Stimulated activated CD4-positive, alpha-beta T cell treated with anti-CD3 and anti-CD28 coated beads, TNF-alpha, amount 100 ng/mL, for 1 hour (primary cell): ENCODE measurements around the gene AKR1E2.

Source experiments
- DNase-seq, 3 donors: peaks; one replicate each; pipeline ENCODE4 v3.0.0-alpha.2; 2020; ENCODE audit warnings: low read depth in 3 of 3, low spot score in 1 of 3

The AKR1E2 gene

DNA sequence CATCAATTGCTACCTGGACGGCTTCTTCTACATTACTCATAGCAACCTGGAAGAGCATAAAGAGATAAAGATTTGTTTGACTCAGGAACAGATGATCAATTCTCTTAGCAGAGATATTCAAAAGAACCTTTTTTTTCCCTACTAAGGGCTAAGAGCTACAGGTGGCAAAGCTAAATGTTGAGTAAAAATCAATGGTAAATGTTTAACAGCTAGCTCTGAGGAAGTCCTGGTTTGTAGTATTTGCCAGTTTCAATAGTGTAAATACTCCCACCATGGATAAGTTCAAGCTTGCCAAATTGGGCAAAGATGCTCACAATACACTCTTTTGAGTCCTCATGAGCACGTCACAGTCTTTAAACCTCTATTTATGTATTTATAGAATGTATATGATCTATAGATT lies 64.0 kb downstream of the AKR1E2 start:
- DNase-seq, result no peak

DNA sequence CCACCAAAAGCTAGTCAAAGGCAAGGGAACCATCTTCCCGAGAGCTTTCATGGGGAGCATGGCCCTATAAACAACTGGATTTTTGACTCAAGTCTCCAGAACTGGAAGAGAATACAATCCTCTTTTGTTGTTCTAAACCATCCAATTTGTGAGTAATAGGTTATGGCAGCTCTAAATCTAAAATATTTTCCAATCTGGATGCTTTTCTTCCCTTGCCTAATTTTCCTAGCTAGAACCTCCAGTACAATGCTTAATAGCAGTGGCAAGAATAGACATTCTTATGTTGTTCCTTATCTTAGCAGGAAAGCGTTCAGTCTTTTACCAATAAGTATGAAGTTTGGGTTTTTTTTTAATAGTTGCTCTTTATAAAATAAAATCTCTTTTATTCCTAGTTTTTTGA lies 66.7 kb downstream of the AKR1E2 start:
- no peak for DNase-seq

DNA sequence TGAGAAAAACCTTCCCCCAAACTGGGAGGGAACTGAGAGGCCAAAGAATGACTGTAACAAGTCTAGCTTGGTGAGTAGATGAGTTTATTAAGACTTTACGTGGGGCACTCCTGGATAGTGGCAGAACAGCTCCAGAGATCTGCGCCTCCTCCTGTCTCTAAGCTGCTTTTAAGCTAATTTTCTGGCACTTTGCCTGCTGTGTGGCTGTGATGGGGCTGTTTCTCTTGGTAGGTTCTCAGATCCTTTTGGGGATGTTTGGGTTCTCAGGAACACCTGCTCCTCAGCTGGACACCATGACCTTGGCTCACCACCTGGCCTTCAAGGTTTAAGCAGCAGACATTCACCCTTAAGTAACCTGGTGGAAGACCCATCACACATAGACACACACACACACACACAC lies 68.3 kb downstream of the AKR1E2 start:
- no peak for DNase-seq
